ENCODE data around the gene MICU2.

DNA sequence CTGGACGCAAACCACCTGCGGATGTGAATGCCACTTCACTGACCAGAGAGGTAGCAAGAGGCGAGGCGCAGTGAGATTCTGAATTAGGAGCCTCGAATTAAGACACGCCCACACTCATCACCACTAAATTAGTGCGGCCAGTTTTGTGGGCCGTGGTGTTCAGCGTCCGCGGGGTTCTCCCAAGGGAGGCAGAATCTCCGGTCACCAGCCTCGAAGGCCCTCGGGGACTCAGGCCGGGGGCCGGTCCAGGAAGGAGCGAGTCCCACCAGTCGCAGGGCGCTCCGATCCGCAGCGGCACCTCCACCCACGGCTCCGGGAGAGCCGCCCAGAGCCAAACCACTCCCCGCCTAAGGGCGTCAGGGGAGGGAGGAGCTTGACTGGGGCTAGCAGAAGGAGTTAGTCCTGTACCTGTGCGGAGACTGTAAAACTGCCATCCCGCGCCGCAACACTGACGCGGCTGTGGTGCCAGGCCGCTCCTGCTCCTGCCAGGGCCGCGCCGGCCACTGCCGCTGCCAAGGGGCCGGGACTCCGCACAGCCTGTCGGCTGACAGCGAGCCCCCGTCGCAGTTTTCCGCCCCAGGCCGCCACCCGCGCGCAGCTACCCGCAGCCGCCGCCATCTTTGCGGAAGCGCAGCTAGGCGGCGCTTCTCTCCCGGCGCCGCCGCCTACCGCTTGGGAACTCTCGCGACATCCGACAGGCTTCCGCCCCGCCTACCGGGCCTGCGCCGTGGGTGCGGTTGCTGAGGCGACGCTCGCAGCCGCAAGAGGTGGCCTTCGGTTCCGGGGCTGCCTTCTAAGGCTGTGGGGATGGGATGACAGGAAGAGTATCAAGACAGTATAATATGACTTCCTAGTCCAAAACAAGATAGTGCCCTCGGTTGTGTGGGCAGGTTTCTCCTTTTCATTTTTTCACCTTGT lies at the start of gene MICU2:
- TF ChIP-seq, protein P1, sequence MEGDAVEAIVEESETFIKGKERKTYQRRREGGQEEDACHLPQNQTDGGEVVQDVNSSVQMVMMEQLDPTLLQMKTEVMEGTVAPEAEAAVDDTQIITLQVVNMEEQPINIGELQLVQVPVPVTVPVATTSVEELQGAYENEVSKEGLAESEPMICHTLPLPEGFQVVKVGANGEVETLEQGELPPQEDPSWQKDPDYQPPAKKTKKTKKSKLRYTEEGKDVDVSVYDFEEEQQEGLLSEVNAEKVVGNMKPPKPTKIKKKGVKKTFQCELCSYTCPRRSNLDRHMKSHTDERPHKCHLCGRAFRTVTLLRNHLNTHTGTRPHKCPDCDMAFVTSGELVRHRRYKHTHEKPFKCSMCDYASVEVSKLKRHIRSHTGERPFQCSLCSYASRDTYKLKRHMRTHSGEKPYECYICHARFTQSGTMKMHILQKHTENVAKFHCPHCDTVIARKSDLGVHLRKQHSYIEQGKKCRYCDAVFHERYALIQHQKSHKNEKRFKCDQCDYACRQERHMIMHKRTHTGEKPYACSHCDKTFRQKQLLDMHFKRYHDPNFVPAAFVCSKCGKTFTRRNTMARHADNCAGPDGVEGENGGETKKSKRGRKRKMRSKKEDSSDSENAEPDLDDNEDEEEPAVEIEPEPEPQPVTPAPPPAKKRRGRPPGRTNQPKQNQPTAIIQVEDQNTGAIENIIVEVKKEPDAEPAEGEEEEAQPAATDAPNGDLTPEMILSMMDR (IDR thresholded peaks at IDR 0.05): peak in 7 of 12 donors; percentile 11 to 48 (median 37)
- peak in 1 of 2 donors; percentile 92 for TF ChIP-seq POLR2A (IDR thresholded peaks at IDR 0.05)

Data from heart left ventricle (tissue), 13 donors.